ENCODE results near the gene ARMH4.
"Not testable (repeated sequence)": the region's sequence is repeated elsewhere in the genome, so short reads cannot be mapped to it uniquely, and the experiment has no call there.

The ARMH4 gene

DNA sequence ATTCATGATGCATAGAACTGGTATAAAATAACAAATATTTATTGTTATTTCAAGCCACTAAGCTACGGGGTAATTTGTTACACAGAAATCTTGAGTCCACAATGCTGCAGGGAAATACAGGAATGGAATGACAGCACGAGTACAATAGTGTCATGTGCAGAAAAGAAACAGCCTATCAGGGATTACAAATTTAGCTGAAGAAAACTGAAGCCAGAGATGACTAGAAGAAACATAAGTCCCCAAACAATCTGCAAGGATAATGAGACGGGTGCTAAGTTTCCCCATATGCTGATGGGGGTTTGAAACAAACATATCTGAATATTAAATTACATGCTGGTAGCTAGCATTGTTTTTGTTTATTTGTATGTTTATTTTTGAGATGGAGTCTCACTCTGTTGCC is 8.9 kb downstream of the ARMH4 start:
- no peak for DNase-seq

DNA sequence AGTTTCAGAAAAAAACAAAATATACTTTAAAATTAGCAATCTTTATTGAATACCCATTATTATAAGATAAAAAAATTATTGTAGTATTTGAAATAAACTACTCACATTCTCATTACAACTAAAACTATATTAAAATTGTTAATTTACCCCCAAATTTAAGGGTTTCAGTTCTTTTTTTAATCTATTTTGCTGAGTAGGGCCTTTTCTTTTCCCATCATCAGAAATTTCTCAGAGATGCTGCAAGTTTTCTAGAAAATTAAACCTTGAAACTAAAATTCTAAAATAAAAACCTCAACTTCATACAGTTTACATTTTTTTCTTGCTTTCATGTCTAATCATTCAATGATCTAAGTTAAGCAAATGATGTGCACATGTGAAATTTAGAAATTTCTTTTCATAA is 10.1 kb downstream of the ARMH4 start:
- DNase-seq, result no peak

DNA sequence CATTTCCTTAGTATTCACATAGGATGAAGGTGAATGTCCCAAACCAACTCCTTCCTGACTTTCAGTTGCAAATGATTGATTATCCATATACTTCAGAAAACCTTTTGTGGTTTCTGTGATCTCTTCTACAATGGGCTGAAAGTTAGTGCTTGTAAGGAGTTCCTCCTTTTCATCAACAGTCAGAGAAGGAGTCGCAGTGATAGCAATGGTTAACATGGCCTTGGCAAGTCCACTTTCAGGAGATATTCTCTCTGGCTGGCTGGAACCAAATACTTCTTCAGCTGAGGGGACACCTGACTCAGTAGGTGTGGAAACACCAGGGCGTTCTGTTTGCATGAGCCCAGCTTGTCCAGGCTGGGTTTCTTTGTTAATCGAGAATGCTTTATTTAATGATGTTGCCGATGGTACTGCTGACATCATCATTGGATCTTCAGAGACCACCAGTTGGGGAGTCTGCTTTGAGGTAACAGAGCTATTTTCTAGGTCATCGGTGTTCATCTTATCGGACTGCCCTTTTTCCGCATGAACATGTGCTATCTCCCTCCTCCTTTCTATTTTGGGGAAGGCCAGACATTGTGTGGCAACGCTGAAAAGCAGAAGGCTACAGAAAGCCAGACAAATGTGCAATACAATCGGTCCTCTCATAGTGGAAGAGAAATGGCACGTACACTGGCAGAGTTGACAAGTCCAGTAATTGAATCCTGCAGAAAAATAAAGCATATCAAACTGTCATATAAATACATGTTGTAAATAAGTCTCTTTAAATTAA is 13.1 kb downstream of the ARMH4 start:
- DNase-seq, result no peak

- DNase-seq, result no peak
Measured at GRCh38 chr14:58138031-58138713, 13.8 kb downstream of the ARMH4 start.

GRCh38 chr14:58133739-58134138 is 18.3 kb downstream of the ARMH4 start:
- DNase-seq, result no peak

- DNase-seq, result no peak
Measured at GRCh38 chr14:58131386-58131785, 20.6 kb downstream of the ARMH4 start.

GRCh38 chr14:58130116-58130782 is 21.8 kb downstream of the ARMH4 start:
- DNase-seq, result no peak

GRCh38 chr14:58129208-58129607 is 22.8 kb downstream of the ARMH4 start:
- no peak for DNase-seq

- no peak for DNase-seq
Measured at GRCh38 chr14:58128416-58128815, 23.6 kb downstream of the ARMH4 start.

GRCh38 chr14:58122546-58122945 is 29.5 kb downstream of the ARMH4 start:
- DNase-seq, result not testable (repeated sequence)

DNA sequence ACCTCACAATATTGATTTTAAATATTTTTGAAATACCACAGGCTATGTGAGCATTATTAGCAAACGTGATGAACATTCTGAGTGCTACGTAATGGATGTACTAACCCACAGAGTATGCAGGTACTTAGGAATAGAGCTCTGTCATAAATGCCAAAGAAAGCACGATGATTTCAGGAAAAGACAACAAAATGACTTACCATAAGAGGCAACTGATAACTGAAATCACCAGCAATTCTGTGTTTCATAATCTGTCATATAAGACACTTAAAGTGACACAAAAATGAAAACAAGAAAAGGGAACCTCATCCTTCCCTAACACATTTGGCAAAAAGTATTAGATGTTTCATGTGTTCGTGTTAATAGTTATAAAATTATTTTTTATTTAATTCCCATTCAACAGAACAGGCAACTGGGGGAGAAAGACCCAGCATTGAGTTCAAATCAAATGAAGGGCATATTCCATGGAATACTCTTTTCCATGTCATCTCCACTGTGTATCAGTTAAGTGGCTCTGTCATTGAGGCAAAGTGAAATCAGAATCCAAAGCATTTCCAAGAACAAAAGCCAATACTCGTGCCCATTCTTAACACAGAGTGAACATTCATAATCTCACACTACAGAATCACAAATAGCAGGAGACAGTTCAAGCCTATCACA is 30.4 kb downstream of the ARMH4 start:
- DNase-seq, result no peak

DNA sequence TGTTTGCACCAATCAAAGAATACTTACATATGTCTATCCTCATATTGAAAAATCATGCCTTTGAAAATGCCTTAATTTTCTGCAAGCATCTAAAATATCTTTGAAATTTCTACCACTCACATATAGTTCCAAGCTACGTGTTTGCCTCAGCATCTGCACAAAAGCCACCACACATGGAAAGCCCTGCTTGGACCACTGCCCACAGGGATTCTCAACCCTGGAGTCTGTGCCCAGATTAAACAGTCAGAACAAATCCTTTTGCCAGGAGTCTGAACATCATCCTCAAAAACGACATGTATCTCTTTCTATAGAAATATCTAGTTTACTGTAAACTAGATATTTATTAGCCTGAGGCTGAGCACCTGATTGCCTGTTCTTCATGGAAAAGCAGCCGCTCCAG is 32.6 kb downstream of the ARMH4 start:
- no peak for DNase-seq

GRCh38 chr14:58118097-58118815 is 33.8 kb downstream of the ARMH4 start:
- no peak for DNase-seq

- no peak for DNase-seq
Measured at GRCh38 chr14:58109744-58110143, 42.3 kb downstream of the ARMH4 start.

GRCh38 chr14:58108717-58109116 is 43.3 kb downstream of the ARMH4 start:
- DNase-seq, result no peak

DNA sequence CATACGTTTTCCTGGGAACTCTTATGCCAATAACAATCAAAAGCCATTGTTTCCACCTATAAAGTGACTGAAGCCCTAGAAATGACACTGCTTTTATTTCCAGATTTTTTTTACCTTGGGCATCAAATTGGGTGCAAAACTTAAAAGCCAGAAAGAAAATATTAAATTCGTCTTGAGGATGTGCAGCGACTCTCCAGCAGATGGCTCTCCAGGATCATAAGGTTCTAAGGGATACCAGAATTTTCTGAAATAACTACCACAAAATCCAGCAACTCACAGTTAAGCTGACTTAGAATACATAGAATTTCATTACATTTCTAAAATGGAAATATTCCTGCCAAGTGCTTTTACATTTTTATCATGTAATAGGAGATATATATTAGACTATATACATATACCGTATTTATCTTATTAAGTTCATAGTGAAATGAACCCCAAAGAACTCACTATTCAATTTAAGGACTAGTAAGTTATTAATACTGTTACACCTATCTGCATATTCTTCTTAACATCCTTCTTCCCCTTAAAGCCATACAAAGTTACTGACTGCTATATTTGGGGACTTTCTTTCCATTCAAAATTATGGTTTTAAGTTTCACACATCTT is 44.0 kb downstream of the ARMH4 start:
- peak; percentile 54 for DNase-seq

DNA sequence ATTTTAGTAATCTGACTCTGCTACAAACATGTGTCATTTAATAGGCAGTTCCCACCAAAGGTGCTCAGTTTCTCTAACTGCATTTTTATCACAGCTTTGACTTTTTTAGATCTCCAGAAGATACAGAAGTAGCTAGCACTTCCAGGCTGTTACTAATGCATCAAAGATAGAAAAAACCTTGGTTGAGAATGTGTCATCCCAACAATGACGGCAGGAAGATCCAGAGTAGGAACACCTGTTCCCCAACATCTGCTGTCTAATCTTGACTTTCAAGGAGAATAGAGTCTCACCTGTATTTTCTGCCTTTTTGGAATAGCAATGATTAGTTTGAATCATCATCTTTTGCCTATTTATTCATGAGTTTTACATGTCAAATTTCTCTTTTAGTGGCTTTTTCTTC is 45.0 kb downstream of the ARMH4 start:
- no peak for DNase-seq

DNA sequence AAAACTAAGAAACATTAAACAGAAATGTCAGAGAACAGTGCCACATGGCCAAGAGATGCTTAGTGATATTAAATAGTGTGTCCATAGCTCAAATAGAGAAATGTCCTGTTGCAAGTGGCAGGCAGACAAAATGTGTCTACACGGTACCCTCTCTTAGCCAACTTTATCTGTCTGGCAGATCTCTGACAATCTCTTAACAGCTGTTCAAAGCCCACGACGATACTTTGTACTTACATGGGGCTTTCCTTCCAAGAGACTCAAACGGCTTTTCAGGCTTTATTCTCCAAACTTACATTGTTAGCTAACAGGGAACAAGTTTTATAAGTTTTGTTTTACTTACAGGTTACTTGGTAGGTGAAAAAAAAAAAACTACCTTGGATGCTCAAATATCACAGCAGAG is 45.6 kb downstream of the ARMH4 start:
- DNase-seq, result no peak

GRCh38 chr14:58104808-58105207 is 47.2 kb downstream of the ARMH4 start:
- DNase-seq, result no peak

GRCh38 chr14:58100735-58101368 is 51.2 kb downstream of the ARMH4 start:
- no peak for DNase-seq

DNA sequence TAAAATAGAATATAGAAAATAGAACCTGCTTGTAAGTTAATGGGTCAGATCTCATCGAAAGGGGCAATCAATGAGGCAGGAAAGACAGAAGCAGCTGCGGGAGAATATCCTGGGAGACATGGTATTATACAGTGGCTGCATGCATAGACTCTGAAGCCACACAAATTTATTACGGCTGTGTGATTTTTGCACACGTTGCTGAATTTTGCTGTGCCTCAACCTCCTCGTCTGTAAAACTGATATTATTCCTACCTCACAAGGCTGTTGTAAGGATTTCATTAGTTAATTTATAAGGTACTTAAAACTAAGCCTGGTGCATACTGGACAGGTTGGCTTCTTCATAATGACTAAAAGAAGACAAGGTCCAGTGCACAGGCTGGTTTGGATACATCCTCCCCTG is 52.3 kb downstream of the ARMH4 start:
- no peak for DNase-seq

DNA sequence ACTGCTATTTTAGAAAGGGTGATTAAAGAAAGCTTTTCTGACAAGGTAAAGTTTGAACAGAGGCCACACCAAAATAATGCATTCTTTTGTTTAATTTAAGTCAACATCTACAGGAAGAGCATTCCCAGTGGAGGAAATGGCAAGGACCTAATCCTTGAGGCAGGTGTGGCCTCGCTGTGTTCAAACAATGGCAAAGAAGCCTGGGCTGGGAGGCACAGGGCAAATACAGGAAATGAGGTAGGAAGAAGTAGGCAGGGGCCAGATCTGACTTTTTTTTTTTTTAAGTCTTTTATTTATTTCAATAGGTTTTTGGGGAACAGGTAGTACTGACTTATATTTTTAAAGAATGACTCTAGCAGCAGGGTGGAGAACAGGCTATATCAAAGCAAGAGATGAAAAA is 53.5 kb downstream of the ARMH4 start:
- peak; percentile 24 for DNase-seq

All from NCI-H1436 (cell line).